Body of pancreas (tissue), 4 donors: ENCODE data around the gene CCL4. TPM values are rescaled to one million over a fixed set of nuclear protein-coding genes. Genes with fewer than 3 reads are reported as not detected.
"Not testable (repeated sequence)": the region's sequence is repeated elsewhere in the genome, so short reads cannot be mapped to it uniquely, and the experiment has no call there.

Experiments
- ATAC-seq: fragments of 150-250 bp; one replicate; pipeline ENCODE4 v1.9.1; 2016
- DNase-seq, 4 donors: peaks; one replicate each; pipeline ENCODE4 v3.0.0-alpha.2; 2019
- H3K27ac ChIP-seq, 4 donors: fragments of 200-600 bp; sonication (generic); 1 replicate in 3 of 4; 2 replicates in 1 of 4; pipeline versions ENCODE4 v1.5.1 to v1.6.1; 2016 to 2019; ENCODE audit warnings: mild to moderate bottlenecking in 1 of 4, mixed read lengths in 1 of 4, moderate library complexity in 1 of 4
- H3K27me3 ChIP-seq, 2 donors: fragments of 200-600 bp; sonication (generic); one replicate each; pipeline ENCODE4 v1.6.0; 2016; ENCODE audit warnings: mild to moderate bottlenecking in 1 of 2
- H3K36me3 ChIP-seq, 2 donors: fragments of 200-600 bp; sonication (generic); replicated peaks in 1 of 2; 2 replicates each; pipeline ENCODE4 v1.5.1; 2016; ENCODE audit warnings: low read depth in 2 of 2; ENCODE audit not compliant: insufficient read depth in 1 of 2
- H3K4me1 ChIP-seq: fragments of 200-600 bp; sonication (generic); one replicate; pipeline ENCODE4 v1.6.0; 2016
- H3K4me3 ChIP-seq, 2 donors: fragments of 200-600 bp; sonication (generic); 1 replicate in 1 of 2; 2 replicates in 1 of 2; pipeline ENCODE4 v1.5.1; 2016 to 2019
- H3K9me3 ChIP-seq, 3 donors: fragments of 200-600 bp; sonication (generic); 1 replicate in 2 of 3; 2 replicates in 1 of 3; pipeline ENCODE4 v1.5.1; 2016
- CTCF ChIP-seq, 7 experiments: fragments of 450-650 bp in 4 of 7; fragments of 200-600 bp in 3 of 7; sonication (generic) in 3 of 7; IDR thresholded peaks; one replicate each; pipeline ENCODE4 v1.5.1; 2016 to 2019; ENCODE audit warnings: antibody characterized with exemption in 7 of 7
- POLR2A ChIP-seq, 3 donors: fragments of 450-650 bp; IDR thresholded peaks; one replicate each; pipeline ENCODE4 v1.6.1; 2016; ENCODE audit warnings: antibody characterized with exemption in 3 of 3, mild to moderate bottlenecking in 2 of 3
- WGBS, 2 donors: methylation state at CpG; one replicate each; pipeline ENCODE4 v1.1.5; 2017; 5-methylcytosine and 5-hydroxymethylcytosine counted together
- intact Hi-C: fragments of 100-400 bp; cut with DNase I; formaldehyde crosslinking; loops from one replicate; pipeline ENCODE4 v1.15.1; 2023
- total RNA-seq, 2 donors: library from RNA; depleted of rRNA; stranded (reverse); fragments of >200 nt; gene quantifications; one replicate each; pipeline ENCODE4 v1.1.0, GENCODE V29; 2016

CCL4 gene
- not detected for total RNA-seq

GRCh38 chr17:36103401-36103975 lies at the start of gene CCL4:
TSS of gene CCL4 (plus strand) at chr17:36103827. CDS start at chr17:36103906, 79 bp downstream.
- H3K36me3 ChIP-seq, H3K9me3 ChIP-seq, ATAC-seq, intact Hi-C loops, H3K4me3 ChIP-seq, H3K27me3 ChIP-seq, H3K4me1 ChIP-seq, H3K27ac ChIP-seq: not testable (repeated sequence)
- DNase-seq, result peak in 1 of 4 donors; percentile 53
- WGBS, 2 donors, result 57 to 69% methylated on average over 6 of the region's 6 CpGs

- no peaks in the 10 kb centered on the region for H3K4me1 ChIP-seq
- intact Hi-C loops, result no loop called here
- 57 to 72% methylated on average over 2 of the region's 2 CpGs for WGBS, 2 donors
- TF ChIP-seq POLR2A (IDR thresholded peaks at IDR 0.05) (no peak), CTCF (IDR thresholded peaks at IDR 0.05) (no peak)
- ATAC-seq (no peak), DNase-seq (no peak)
- H3K27ac ChIP-seq, result no peak overlapping the region
- H3K4me3 ChIP-seq, result no peak overlapping the region
- no peaks in the 10 kb centered on the region for H3K36me3 ChIP-seq
- no peaks in the 10 kb centered on the region for H3K27me3 ChIP-seq
- H3K9me3 ChIP-seq, result no peaks in the 10 kb centered on the region
Measured at GRCh38 chr17:36055171-36055570, 48.5 kb upstream of the CCL4 start.

GRCh38 chr17:36055921-36056520 lies 47.6 kb upstream of the CCL4 start:
- DNase-seq (no peak), ATAC-seq (no peak)
- Histone ChIP-seq H3K27ac (no peak overlapping the region), H3K27me3 (no peaks in the 10 kb centered on the region), H3K4me3 (no peak overlapping the region), H3K4me1 (no peaks in the 10 kb centered on the region), H3K9me3 (no peaks in the 10 kb centered on the region), H3K36me3 (no peaks in the 10 kb centered on the region)
- no peak for TF ChIP-seq CTCF (IDR thresholded peaks at IDR 0.05)
- TF ChIP-seq POLR2A (IDR thresholded peaks at IDR 0.05), result no peak
- WGBS, 2 donors, result 74% methylated on average over 4 of the region's 4 CpGs
- intact Hi-C loops, result no loop called here

- no peak for ATAC-seq
- no peaks in the 10 kb centered on the region for H3K27me3 ChIP-seq
- H3K4me1 ChIP-seq, result no peaks in the 10 kb centered on the region
- intact Hi-C loops, result no loop called here
- TF ChIP-seq CTCF (IDR thresholded peaks at IDR 0.05), result no peak
- TF ChIP-seq POLR2A (IDR thresholded peaks at IDR 0.05), result no peak
- no peak overlapping the region for H3K27ac ChIP-seq
- no peaks in the 10 kb centered on the region for H3K9me3 ChIP-seq
- no peaks in the 10 kb centered on the region for H3K36me3 ChIP-seq
- no peak for DNase-seq
- H3K4me3 ChIP-seq, result no peak overlapping the region
Measured at GRCh38 chr17:36057911-36058310, 45.7 kb upstream of the CCL4 start.

- H3K4me1 ChIP-seq, result no peaks in the 10 kb centered on the region
- ATAC-seq (no peak), DNase-seq (no peak)
- H3K27me3 ChIP-seq, result no peaks in the 10 kb centered on the region
- no peaks in the 10 kb centered on the region for H3K36me3 ChIP-seq
- TF ChIP-seq POLR2A (IDR thresholded peaks at IDR 0.05) (no peak), CTCF (IDR thresholded peaks at IDR 0.05) (no peak)
- H3K27ac ChIP-seq, result no peak overlapping the region
- H3K9me3 ChIP-seq, result no peaks in the 10 kb centered on the region
- H3K4me3 ChIP-seq, result no peak overlapping the region
- intact Hi-C loops, result no loop called here
- WGBS, 2 donors, result 67 to 71% methylated on average over 3 to 7 of the region's 7 CpGs
Measured at GRCh38 chr17:36059406-36059805, 44.2 kb upstream of the CCL4 start.
